Activated CD4-positive, alpha-beta T cell treated with anti-CD3 and anti-CD28 coated beads, Interleukin-2, amount 10 ng/mL, durations not matched to agents 7 days and 5 days (primary cell): ENCODE data around the gene ZNF609. TPM values are rescaled to one million over a fixed set of nuclear protein-coding genes. Genes with fewer than 3 reads are reported as not detected.
"Not testable (repeated sequence)": the region's sequence is repeated elsewhere in the genome, so short reads cannot be mapped to it uniquely, and the experiment has no call there.

Source experiments
- CTCF ChIA-PET: fragments of 350-600 bp; sonication (Branson Sonifier 250); formaldehyde crosslinking; loops from one replicate; lab custom pipeline; 2021; ENCODE audit warnings: antibody characterized with exemption; lab: Charles Lee
- POLR2A ChIA-PET: fragments of 350-600 bp; sonication (Branson Sonifier 250); formaldehyde crosslinking; loops from one replicate; lab custom pipeline; 2021; ENCODE audit warnings: antibody characterized with exemption; lab: Charles Lee
- DNase-seq: peaks from one replicate; pipeline ENCODE4 v3.0.0-alpha.2; 2020
- H3K27ac Mint-ChIP-seq: one replicate; pipeline ENCODE4 v1.8.0; 2021; ENCODE audit warnings: mild to moderate bottlenecking, moderate library complexity, mixed read lengths
- H3K27me3 Mint-ChIP-seq: one replicate; pipeline ENCODE4 v1.8.0; 2021; ENCODE audit warnings: mixed read lengths
- H3K36me3 Mint-ChIP-seq: one replicate; pipeline ENCODE4 v1.8.0; 2021; ENCODE audit warnings: low read depth, mixed read lengths
- H3K4me1 Mint-ChIP-seq: one replicate; pipeline ENCODE4 v1.8.0; 2021; ENCODE audit warnings: mixed read lengths
- H3K4me3 Mint-ChIP-seq: one replicate; pipeline ENCODE4 v1.8.0; 2021; ENCODE audit warnings: mild to moderate bottlenecking, moderate library complexity, mixed read lengths
- H3K9me3 Mint-ChIP-seq: one replicate; pipeline ENCODE4 v1.8.0; 2021; ENCODE audit warnings: mixed read lengths
- total RNA-seq, 2 experiments: library from RNA; stranded (reverse); gene quantifications; one replicate each; pipeline ENCODE4 v1.2.3, GENCODE V29; 2021

Gene ZNF609
- total RNA-seq, 2 experiments from 2014 or later, result 38.9 to 42.1 TPM

DNA sequence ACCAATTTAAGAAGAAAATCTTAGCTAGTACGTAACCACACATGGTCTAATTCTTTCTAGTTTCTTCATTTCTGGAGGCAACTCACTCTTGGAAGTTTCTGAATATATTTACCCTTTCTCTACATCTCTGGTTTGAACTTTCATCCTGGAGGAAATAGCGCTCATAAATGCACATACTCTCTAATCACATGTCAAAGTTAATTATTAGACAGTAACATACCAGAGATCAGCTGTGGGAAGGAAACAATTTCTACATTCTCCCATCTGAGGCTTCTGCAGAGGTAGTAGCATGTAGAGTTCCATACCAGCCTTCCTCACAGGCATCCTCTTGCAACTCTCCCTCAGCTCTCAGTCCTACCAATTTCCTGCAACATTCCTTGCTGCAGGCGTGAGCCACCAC lies 182.5 kb downstream of the ZNF609 start:
- peaks cover 42% of the 10 kb centered on the region for H3K4me1 Mint-ChIP-seq
- H3K27me3 Mint-ChIP-seq, result no peaks in the 10 kb centered on the region
- H3K27ac Mint-ChIP-seq, result no peak overlapping the region
- POLR2A ChIA-PET, result no interaction called here
- H3K36me3 Mint-ChIP-seq, result peaks cover 54% of the 10 kb centered on the region
- no peak for DNase-seq
- peaks cover 3% of the 10 kb centered on the region for H3K9me3 Mint-ChIP-seq
- H3K4me3 Mint-ChIP-seq, result no peak overlapping the region
- CTCF ChIA-PET, result interaction anchor here (0.7 to 3.9 kb wide), 3 partner anchors 9 to 48 kb away, joined by 3 to 15 read pairs (median 3); no protein-coding TSS in a partner anchor

DNA sequence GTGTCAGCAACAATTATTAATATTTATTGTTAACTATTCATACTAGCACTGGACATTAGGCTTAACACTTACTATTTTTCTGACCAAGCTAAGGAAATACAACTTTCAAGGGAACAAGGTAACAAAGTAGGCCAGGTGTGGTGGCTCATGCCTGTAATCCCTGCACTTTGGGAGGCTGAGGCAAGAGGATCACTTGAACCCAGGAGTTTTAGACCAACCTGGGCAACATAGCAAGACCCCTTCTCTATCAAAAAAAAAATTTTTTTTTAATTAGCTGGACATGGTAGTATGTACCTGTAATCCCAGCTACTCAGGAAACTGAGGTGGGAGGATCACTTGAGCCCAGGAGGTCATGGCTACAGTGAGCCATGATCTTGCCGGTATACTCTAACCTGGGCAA lies 183.3 kb downstream of the ZNF609 start:
- H3K4me3 Mint-ChIP-seq, result no peak overlapping the region
- no peak overlapping the region for H3K27ac Mint-ChIP-seq
- no peak for DNase-seq
- peaks cover 48% of the 10 kb centered on the region for H3K36me3 Mint-ChIP-seq
- ChIA-PET CTCF (interaction anchor here (3.9 kb wide), 1 partner anchor 10 kb away, joined by 15 read pairs; no protein-coding TSS in a partner anchor), POLR2A (no interaction called here)
- H3K9me3 Mint-ChIP-seq, result peaks cover 3% of the 10 kb centered on the region
- H3K27me3 Mint-ChIP-seq, result no peaks in the 10 kb centered on the region
- peaks cover 40% of the 10 kb centered on the region for H3K4me1 Mint-ChIP-seq

DNA sequence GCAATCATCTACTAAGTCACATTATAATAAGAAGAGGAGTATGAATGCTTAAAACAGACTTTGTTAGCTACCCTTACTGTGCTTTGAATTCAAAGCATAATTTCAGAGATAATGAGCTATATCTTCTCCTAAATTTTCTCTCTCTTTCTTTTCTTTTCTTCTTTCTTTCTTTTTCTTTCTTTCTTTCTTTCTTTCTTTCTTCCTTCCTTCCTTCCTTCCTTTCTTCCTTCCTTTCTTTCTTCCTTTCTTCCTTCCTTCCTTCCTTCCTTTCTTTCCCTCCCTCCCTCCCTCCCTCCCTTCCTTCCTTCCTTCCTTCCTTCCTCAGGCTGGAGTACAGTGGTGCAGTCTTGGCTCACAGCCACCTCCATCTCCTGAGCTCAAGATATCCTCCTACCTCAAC lies 184.4 kb downstream of the ZNF609 start:
- POLR2A ChIA-PET, H3K4me3 Mint-ChIP-seq, DNase-seq, H3K27ac Mint-ChIP-seq, H3K27me3 Mint-ChIP-seq, H3K9me3 Mint-ChIP-seq: not testable (repeated sequence)
- Mint-ChIP-seq H3K4me1 (peaks cover 36% of the 10 kb centered on the region), H3K36me3 (peaks cover 42% of the 10 kb centered on the region)
- CTCF ChIA-PET, result interaction anchor here (0.5 to 3.9 kb wide), 4 partner anchors 9 to 760 kb away, joined by 3 to 15 read pairs (median 3); no protein-coding TSS in a partner anchor

DNA sequence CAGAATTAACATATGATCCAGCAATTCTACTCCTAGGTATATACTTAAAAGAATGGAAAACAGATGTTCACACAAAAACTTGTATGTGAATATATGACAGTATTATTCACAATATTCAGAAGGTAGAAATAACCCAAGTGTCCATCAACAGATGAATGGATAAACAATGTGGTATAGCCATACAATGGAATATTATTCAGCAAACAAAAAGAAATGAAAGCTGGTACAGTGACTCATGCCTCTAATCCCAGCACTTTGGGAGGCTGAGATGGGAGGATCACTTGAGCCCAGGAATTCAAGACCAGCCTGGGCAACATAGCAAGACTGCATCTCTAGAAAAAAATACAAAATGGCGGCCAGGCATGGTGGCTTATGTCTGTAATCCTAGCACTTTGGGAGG lies 185.6 kb downstream of the ZNF609 start:
- POLR2A ChIA-PET, result no interaction called here

DNA sequence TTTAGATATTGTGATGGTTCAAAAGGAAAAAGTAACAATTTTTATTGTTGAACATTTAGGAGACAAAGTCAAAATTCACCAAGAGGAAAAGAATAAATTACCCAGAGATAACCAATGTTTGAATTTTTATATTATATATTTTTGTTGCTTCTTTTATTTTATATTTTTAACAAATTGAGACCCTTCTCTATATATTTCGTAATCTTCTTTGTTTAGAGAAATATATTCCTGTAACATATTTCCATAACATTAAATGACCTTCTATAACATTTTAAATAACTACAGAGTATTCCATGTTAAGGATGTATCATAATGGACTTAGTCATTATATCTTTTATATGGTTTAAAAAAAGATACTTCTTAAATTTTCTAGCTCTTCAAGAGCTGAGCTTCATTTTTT lies 187.0 kb downstream of the ZNF609 start:
- peaks cover 36% of the 10 kb centered on the region for H3K4me1 Mint-ChIP-seq
- no peak overlapping the region for H3K4me3 Mint-ChIP-seq
- no peak for DNase-seq
- POLR2A ChIA-PET, result no interaction called here
- peaks cover 22% of the 10 kb centered on the region for H3K36me3 Mint-ChIP-seq
- CTCF ChIA-PET, result interaction anchor here (1.3 kb wide), 1 partner anchor 81 kb away, joined by 4 read pairs; no protein-coding TSS in a partner anchor
- H3K9me3 Mint-ChIP-seq, result peaks cover 3% of the 10 kb centered on the region
- no peaks in the 10 kb centered on the region for H3K27me3 Mint-ChIP-seq
- H3K27ac Mint-ChIP-seq, result no peak overlapping the region

More for the DNA sequence above, 185.6 kb downstream of the ZNF609 start:
- Mint-ChIP-seq H3K4me1 (peaks cover 33% of the 10 kb centered on the region), H3K27ac (no peak overlapping the region), H3K27me3 (no peaks in the 10 kb centered on the region), H3K4me3 (no peak overlapping the region), H3K36me3 (peaks cover 32% of the 10 kb centered on the region), H3K9me3 (peaks cover 3% of the 10 kb centered on the region)
- DNase-seq, result no peak
- CTCF ChIA-PET, result interaction anchor here (3.9 kb wide), 1 partner anchor 12 kb away, joined by 15 read pairs; no protein-coding TSS in a partner anchor

DNA sequence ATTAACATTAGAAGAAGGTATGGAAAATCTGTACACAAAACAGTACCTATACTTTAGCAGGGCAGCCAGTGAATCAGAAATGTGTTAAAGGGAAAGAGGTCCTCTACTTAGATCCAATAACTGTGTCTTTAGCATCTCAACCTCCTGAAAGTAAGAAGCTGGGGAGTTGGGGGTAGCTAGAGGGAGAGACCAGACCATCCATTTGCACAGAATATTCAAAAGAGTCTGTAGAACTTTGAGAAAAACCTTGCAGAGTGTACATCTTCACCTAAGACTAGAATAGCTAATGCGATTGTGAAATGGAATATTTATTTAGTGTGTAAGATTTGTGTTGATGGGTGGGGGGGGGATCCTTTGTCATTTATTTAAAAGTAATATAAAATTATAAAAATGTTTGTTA lies 190.2 kb downstream of the ZNF609 start:
- H3K4me1 Mint-ChIP-seq, result peaks cover 39% of the 10 kb centered on the region
- ChIA-PET POLR2A (no interaction called here), CTCF (interaction anchor here (0.6 to 0.8 kb wide), 4 partner anchors 9 to 292 kb away, joined by 3 to 4 read pairs (median 3); no protein-coding TSS in a partner anchor)
- no peak for DNase-seq
- no peaks in the 10 kb centered on the region for H3K27me3 Mint-ChIP-seq
- no peak overlapping the region for H3K27ac Mint-ChIP-seq
- H3K4me3 Mint-ChIP-seq, result no peak overlapping the region
- peaks cover 8% of the 10 kb centered on the region for H3K36me3 Mint-ChIP-seq
- H3K9me3 Mint-ChIP-seq, result peaks cover under 1% of the 10 kb centered on the region

DNA sequence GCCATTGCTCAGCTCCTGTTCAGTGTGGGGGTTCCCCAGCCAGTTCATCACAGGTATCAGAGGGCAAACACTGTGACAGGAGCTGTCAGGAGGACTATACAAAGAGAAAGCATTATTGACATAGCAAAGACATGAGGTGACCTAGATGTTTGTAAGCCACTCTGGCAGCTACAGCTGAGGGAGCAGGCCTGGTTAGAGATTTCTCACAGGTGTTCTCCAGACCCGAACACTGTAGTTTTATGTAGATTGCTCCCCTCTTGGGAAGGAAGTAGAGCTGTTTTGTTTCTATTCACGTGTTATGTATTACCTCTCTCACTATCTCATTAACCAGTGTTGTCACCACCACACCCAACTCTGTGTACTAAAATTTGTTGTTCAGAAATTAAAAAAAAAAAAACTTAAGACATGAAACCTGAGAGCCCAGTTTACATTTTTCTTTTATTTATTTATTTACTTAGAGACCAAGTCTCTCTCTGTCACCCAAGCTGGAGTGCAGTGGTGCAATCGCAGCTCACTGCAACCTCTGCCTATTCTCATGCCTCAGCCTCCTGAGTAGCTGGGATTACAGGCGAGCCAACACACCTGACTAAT lies 191.3 kb downstream of the ZNF609 start:
- ChIA-PET CTCF (interaction anchor here (1.1 to 1.4 kb wide), 4 partner anchors 9 to 171 kb away, joined by 3 read pairs; no protein-coding TSS in a partner anchor), POLR2A (interaction anchor here (0.6 kb wide), 1 partner anchor 149 kb away, joined by 4 read pairs; no protein-coding TSS in a partner anchor)
- Mint-ChIP-seq H3K36me3 (peaks cover 3% of the 10 kb centered on the region), H3K27ac (peak overlapping the region; percentile 86), H3K27me3 (no peaks in the 10 kb centered on the region), H3K4me1 (peaks cover 39% of the 10 kb centered on the region), H3K4me3 (peak overlapping the region; percentile 4), H3K9me3 (no peaks in the 10 kb centered on the region)
- peak; percentile 40 for DNase-seq

DNA sequence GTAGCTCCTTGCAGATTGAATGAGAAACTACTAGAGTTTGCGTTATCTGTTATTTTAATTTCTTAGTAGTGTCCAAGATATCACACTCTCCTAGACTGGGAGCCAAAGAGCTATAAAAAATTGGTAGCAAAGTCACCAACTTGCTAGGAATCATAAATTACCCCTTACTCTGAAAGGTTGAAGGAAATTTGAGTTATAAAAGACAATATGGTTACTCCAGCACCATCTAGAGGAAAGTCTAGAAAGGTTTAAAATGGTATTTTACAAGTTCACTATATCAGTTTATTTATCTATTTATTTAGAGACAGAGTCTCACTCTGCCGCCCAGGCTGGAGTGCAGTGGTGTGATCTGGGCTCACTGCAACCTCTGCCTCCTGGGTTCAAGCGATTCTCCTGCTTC lies 193.4 kb downstream of the ZNF609 start:
- CTCF ChIA-PET, result interaction anchor here (0.7 to 1.6 kb wide), 4 partner anchors 9 to 228 kb away, joined by 3 to 8 read pairs (median 4); no protein-coding TSS in a partner anchor
- H3K4me1 Mint-ChIP-seq, result peaks cover 35% of the 10 kb centered on the region

DNA sequence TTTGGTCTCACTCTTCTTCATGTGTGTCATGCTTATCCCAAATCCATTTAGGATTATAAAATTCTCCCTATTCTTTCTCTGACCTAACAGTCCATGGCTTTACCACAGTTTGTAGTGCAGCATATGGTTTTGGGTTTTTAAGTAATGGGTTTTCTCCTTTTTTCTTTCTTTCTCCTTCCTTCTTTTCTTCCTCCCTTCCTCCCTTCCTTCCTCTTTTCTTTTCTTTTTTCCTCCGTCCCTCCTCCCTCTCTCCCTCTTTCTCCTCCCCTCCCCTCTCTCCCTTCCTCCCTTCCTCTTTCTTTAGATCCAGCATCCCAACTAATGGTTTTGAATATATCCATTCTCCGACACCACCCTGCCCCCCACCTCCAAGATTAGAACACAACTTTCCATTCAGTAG lies 196.1 kb downstream of the ZNF609 start:
- H3K4me3 Mint-ChIP-seq, result no peak overlapping the region
- H3K36me3 Mint-ChIP-seq, result peaks cover 2% of the 10 kb centered on the region
- H3K27me3 Mint-ChIP-seq, result no peaks in the 10 kb centered on the region
- peaks cover 19% of the 10 kb centered on the region for H3K4me1 Mint-ChIP-seq
- CTCF ChIA-PET, result interaction anchor here (0.7 to 1.0 kb wide), 2 partner anchors 98 to 1584 kb away, joined by 3 read pairs; no protein-coding TSS in a partner anchor
- no peak for DNase-seq
- POLR2A ChIA-PET, result no interaction called here
- no peaks in the 10 kb centered on the region for H3K9me3 Mint-ChIP-seq
- H3K27ac Mint-ChIP-seq, result no peak overlapping the region

More for the DNA sequence above, 193.4 kb downstream of the ZNF609 start:
- POLR2A ChIA-PET, result no interaction called here
- no peaks in the 10 kb centered on the region for H3K9me3 Mint-ChIP-seq
- peak overlapping the region; percentile 57 for H3K27ac Mint-ChIP-seq
- no peak for DNase-seq
- H3K27me3 Mint-ChIP-seq, result no peaks in the 10 kb centered on the region
- peaks cover 2% of the 10 kb centered on the region for H3K36me3 Mint-ChIP-seq
- H3K4me3 Mint-ChIP-seq, result no peak overlapping the region

DNA sequence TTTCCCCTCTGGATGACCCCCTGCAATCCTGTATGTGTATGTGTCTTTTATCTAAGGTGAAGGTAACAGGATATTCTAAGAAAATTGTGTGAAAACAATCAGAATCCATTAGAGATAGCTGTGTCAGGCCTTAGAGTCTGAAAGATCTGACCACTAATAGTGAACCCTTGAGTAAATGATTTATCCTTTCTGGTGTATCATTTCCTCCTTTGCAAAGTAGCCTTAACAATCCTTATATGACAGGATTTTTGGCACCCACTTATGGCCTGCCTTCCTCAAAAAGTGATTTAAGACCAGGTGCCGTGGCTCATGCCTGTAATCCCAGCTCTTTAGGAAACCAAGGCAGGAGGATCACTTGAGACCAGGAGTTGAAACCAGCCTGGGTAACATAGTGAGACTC lies 204.8 kb downstream of the ZNF609 start:
- CTCF ChIA-PET, result interaction anchor here (0.6 kb wide), 1 partner anchor 72 kb away, joined by 3 read pairs; no protein-coding TSS in a partner anchor
- POLR2A ChIA-PET, result no interaction called here
- Mint-ChIP-seq H3K4me1 (peaks cover 3% of the 10 kb centered on the region), H3K27me3 (no peaks in the 10 kb centered on the region), H3K4me3 (no peak overlapping the region), H3K36me3 (peaks cover 7% of the 10 kb centered on the region), H3K27ac (no peak overlapping the region), H3K9me3 (no peaks in the 10 kb centered on the region)
- DNase-seq, result no peak

DNA sequence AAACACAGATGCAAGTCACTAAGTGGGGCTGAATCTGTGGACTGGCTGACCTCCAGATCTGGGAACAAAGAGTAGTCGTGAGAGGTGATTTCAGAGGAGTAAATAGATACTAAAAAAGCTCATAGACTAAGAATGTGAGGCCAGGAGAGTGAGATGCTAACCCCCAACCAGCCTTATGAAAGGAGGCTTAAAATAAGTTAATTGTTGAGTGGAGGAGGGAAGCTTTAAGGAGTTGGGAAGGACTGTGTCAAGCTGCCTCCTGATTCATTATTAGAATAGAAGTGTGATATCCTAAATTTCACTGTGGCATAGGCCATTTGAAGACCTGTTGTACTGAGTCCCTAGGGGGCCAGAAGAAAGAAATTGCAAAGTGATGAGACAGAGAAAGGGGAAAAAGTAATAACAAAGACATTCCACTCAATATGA lies 207.4 kb downstream of the ZNF609 start:
- Mint-ChIP-seq H3K9me3 (no peaks in the 10 kb centered on the region), H3K4me1 (peaks cover 3% of the 10 kb centered on the region)
- CTCF ChIA-PET, result interaction anchor here (0.5 to 1.5 kb wide), 6 partner anchors 15 to 557 kb away, joined by 3 to 6 read pairs (median 4); no protein-coding TSS in a partner anchor

DNA sequence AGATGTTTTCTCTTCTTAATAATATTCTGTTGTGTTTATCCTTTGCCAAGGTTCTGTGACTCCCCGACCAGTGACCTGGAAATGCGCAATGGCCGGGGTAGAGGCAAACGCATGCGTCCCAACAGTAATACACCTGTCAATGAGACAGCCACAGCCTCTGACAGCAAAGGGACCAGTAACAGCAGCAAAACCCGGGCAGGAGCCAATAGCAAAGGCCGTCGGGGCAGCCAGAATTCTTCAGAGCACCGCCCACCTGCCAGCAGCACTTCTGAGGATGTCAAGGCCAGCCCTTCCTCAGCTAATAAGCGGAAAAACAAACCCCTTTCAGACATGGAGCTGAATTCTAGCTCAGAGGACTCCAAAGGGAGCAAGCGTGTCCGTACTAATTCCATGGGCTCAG lies 213.5 kb downstream of the ZNF609 start:
- CTCF ChIA-PET, result interaction anchor here (1.2 kb wide), 1 partner anchor 13 kb away, joined by 3 read pairs; no protein-coding TSS in a partner anchor
- POLR2A ChIA-PET, result no interaction called here
- Mint-ChIP-seq H3K4me3 (no peak overlapping the region), H3K36me3 (peaks cover 34% of the 10 kb centered on the region), H3K27me3 (no peaks in the 10 kb centered on the region), H3K4me1 (no peaks in the 10 kb centered on the region), H3K9me3 (no peaks in the 10 kb centered on the region), H3K27ac (no peak overlapping the region)
- DNase-seq, result no peak

More for the DNA sequence above, 207.4 kb downstream of the ZNF609 start:
- no peak overlapping the region for H3K27ac Mint-ChIP-seq
- POLR2A ChIA-PET, result no interaction called here
- H3K27me3 Mint-ChIP-seq, result no peaks in the 10 kb centered on the region
- peaks cover 10% of the 10 kb centered on the region for H3K36me3 Mint-ChIP-seq
- H3K4me3 Mint-ChIP-seq, result no peak overlapping the region
- DNase-seq, result no peak
